Raji (cell line): ENCODE data around the gene TBL1XR1.

Source experiments
- POLR2A ChIP-seq: IDR thresholded peaks from 2 replicates; pipeline ENCODE4 v1.6.1; 2011; ENCODE audit warnings: low read depth, low read length, control low read depth; ENCODE audit not compliant: insufficient read depth

TBL1XR1 gene

GRCh38 chr3:177193688-177194268, 3.5 kb downstream of the TBL1XR1 start:
- TF ChIP-seq POLR2A, result no peak

GRCh38 chr3:177190756-177191681, 6.3 kb downstream of the TBL1XR1 start:
- TF ChIP-seq POLR2A, result no peak

GRCh38 chr3:177186306-177186705, 11.0 kb downstream of the TBL1XR1 start:
- TF ChIP-seq POLR2A, result no peak

DNA sequence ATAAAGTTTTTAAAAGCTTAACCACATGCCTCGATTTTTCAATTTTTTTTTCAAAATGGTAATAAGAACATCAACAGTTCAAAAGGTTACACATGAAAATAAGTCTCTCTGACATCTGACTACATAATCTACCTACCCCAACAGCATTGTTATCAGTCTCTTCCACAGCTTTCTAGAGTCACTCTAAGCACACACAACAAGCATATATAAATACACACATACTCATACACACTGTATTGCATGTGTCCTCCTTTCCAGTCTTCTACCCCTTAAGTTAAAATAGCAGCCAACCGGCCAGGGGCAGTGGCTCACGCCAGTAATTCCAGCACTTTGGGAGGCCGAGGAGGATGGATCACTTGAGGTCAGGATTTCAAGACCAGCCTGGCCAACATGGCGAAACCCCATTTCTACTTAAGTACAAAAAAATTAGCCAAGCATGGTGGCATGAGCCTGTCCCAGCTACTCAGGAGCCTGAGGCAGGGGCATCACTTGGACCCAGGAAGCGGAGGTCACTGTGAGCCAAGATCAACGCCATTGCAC, 12.2 kb downstream of the TBL1XR1 start:
- no peak for TF ChIP-seq POLR2A

GRCh38 chr3:177182352-177182751, 14.9 kb downstream of the TBL1XR1 start:
- TF ChIP-seq POLR2A, result no peak

DNA sequence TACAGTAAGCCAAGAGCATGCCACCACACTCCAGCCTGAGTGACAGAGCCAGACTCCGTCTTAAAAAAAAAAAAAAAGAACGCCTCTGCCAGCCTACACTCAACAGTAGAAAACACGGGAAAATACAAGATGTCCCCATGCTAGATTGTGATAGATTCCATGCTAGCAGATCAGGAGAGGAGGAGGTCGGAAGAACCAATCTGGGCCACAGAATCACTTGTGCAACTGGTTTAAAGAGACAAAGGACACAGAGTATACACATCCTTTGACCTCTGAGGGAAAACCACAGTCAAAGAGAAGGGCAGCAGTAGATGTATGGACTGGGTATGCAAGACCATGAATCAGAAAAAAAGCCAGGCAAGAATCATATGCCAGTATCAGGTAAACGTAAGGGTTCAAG, 15.9 kb downstream of the TBL1XR1 start:
- TF ChIP-seq POLR2A, result no peak

DNA sequence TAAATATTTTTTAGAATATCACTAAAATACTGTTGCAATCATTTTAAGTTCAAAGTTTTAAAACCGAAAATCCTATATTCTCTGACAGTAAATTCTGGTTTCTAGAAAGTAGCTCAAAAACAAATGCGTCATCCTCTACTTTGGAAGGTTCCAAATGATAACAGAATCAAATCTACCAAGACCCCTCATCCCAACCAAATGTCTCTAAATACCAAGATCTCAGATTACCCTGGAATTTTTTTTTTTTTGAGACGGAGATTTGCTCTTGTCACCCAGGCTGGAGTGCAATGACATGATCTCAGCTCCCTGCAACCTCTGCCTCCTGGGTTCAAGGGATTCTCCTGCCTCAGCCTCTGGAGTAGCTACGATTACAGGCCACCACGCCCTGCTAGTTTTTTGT, 16.8 kb downstream of the TBL1XR1 start:
- TF ChIP-seq POLR2A, result no peak

DNA sequence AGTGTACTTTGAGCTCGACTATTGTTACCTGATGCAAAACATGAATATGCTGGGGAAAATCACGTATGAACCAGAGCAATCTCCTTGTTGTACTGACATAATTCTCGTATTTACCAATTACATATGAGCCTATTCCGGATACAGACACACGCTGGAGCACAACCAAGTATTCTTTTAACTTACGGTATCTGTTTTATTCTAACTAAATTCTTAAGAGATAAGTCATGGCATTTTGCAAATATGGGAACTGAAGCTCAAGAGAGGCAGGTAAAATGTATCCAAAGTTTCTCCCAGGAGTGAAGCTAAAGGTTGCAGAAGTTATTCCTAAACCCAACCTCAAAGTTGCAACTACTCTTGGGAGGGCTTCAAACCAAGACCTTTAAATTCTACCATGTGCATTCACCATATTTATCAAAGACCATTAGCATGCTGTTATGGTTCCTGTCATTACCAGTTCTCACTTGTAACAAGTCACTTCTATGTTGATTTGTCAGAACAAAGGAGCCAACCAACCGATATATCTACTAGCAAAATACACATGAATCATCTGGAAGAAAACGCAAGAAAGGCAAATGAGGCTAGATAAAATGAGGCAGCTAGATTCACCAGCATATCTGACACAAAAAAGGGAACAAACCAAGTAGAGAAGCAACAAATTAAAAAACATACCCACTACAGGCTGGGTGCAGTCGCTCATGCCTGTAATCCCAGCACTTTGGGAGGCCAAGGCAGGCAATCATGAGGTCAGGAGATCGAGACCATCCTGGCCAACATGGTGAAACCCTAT, 17.8 kb downstream of the TBL1XR1 start:
- no peak for TF ChIP-seq POLR2A

GRCh38 chr3:177177749-177178221, 19.5 kb downstream of the TBL1XR1 start:
- TF ChIP-seq POLR2A, result no peak

- TF ChIP-seq POLR2A, result no peak
Measured at GRCh38 chr3:177174607-177175170, 22.6 kb downstream of the TBL1XR1 start.

DNA sequence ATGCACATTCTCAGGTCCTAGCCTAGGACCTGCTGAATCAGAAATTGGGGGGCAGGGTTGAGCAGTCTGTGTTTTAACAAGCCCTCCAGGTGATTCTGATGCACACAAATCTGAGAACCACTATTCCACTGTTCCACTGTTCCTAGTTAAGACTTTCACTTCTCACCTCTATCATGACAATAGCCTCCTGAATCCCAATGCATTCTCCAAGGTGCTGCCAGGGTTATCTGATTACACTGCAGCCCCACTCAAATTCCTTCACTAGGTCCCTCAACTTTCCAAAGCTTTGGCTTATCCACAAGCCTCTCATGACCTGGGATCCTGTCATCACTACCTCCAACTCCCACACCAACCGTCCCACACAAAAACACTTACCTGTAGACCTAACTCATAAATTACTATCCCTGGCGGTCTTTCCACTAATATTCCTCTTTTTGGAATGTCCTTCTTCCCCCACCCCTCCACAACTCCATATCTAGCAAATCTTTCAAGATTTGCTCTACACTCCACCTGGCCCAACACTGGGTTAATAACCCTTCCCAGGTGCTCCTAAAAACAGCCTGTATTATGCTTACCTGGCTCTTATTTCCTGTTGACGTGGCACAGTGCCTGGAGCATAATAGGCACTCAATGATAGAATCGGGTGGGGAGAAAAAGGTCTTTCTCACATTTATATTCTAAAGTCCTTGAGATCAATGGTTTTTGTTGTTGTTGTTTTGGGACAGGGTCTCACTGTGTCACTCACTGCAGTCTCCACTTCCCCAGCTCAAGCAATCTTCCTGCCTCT, 27.2 kb downstream of the TBL1XR1 start:
- TF ChIP-seq POLR2A, result no peak

GRCh38 chr3:177168431-177168830, 28.9 kb downstream of the TBL1XR1 start:
- no peak for TF ChIP-seq POLR2A

- TF ChIP-seq POLR2A, result no peak
Measured at GRCh38 chr3:177162742-177163141, 34.5 kb downstream of the TBL1XR1 start.

GRCh38 chr3:177158461-177158860, 38.8 kb downstream of the TBL1XR1 start:
- no peak for TF ChIP-seq POLR2A
